K562 (cell line): ENCODE measurements around the gene ENO2. TPM values are rescaled to one million over a fixed set of nuclear protein-coding genes. Genes with fewer than 3 reads are reported as not detected.

Experiments used
- CBX8 ChIP-seq: fragments of 200-600 bp; sonication (generic); IDR thresholded peaks from 2 replicates; pipeline ENCODE4 v1.6.1; 2012; ENCODE audit warnings: borderline replicate concordance, mixed run types, low read depth, mild to moderate bottlenecking, moderate library complexity, mixed read lengths, low read length, control low read depth, inconsistent platforms; ENCODE audit not compliant: poor library complexity, severe bottlenecking; ENCODE audit errors: extremely low read depth
- EHMT2 ChIP-seq: fragments of 450-650 bp; IDR thresholded peaks from 2 replicates; pipeline ENCODE4 v1.6.1; 2018; ENCODE audit warnings: antibody characterized with exemption
- ELF4 ChIP-seq: fragments of 450-650 bp; formaldehyde crosslinking; IDR thresholded peaks from 2 replicates; pipeline ENCODE4 v1.4.0; 2022; ENCODE audit warnings: missing genetic modification characterization
- HCFC1 ChIP-seq: IDR thresholded peaks from 2 replicates; pipeline ENCODE4 v1.6.1; 2012; ENCODE audit warnings: low read depth, low read length, improper control_type of control experiment
- HDAC8 ChIP-seq: fragments of 450-650 bp; IDR thresholded peaks from 2 replicates; pipeline ENCODE4 v1.6.1; 2016; ENCODE audit warnings: mild to moderate bottlenecking, missing genetic modification characterization, moderate library complexity, missing compliant biosample characterization
- ILK ChIP-seq: fragments of 450-650 bp; IDR thresholded peaks from 2 replicates; pipeline ENCODE4 v1.6.1; 2016; ENCODE audit warnings: missing genetic modification characterization, low read depth, mild to moderate bottlenecking, missing compliant biosample characterization, moderate library complexity, borderline replicate concordance
- MAFK ChIP-seq: IDR thresholded peaks from 2 replicates; pipeline ENCODE4 v1.6.1; 2011; ENCODE audit warnings: low read length, improper control_type of control experiment
- MECOM ChIP-seq: fragments of 250-450 bp; sonication (Bioruptor Pico); IDR thresholded peaks from 2 replicates; pipeline ENCODE4 v1.8.0; 2022; ENCODE audit warnings: inconsistent platforms
- MEF2A ChIP-seq: IDR thresholded peaks from 2 replicates; pipeline ENCODE4 v1.6.1; 2011; ENCODE audit warnings: low read depth, mild to moderate bottlenecking, low read length, moderate library complexity; ENCODE audit not compliant: control insufficient read depth
- PCBP2 ChIP-seq: fragments of 200-400 bp; formaldehyde crosslinking; IDR thresholded peaks from 2 replicates; pipeline ENCODE4 v1.6.1; 2018; ENCODE audit warnings: low read length, low read depth, mild to moderate bottlenecking, moderate library complexity; ENCODE audit not compliant: poor library complexity, severe bottlenecking
- POLR2G ChIP-seq: fragments of 200-400 bp; formaldehyde crosslinking; IDR thresholded peaks from 2 replicates; pipeline ENCODE4 v1.6.1; 2017; ENCODE audit warnings: low read depth, mild to moderate bottlenecking, antibody characterized with exemption, low read length, moderate library complexity
- RBFOX2 ChIP-seq: fragments of 200-400 bp; formaldehyde crosslinking; IDR thresholded peaks from 2 replicates; pipeline ENCODE4 v1.6.1; 2017; ENCODE audit warnings: low read depth, mild to moderate bottlenecking, low read length, moderate library complexity
- SLC30A9 ChIP-seq: fragments of 250-450 bp; sonication (Bioruptor Pico); IDR thresholded peaks from 2 replicates; pipeline ENCODE4 v1.8.0; 2022; ENCODE audit warnings: mild to moderate bottlenecking, moderate library complexity
- ZNF143 ChIP-seq: sonication (generic); formaldehyde crosslinking; IDR thresholded peaks from 2 replicates; pipeline ENCODE4 v1.9.0; 2022; ENCODE audit warnings: mild to moderate bottlenecking, missing genetic modification reagents
- polyA plus RNA-seq, 8 experiments: library from polyadenylated mRNA; depleted of rRNA in 4 of 8; stranded (reverse) in 5 of 8; unstranded in 3 of 8; fragments of >200 nt; fragmentation: Nextera tagmentation in 2 of 8; fragmentation: Illumina TruSeq in 1 of 8; extraction: Ambion mirVana in 2 of 8; extraction: Trizol in 1 of 8; gene quantifications; 2 replicates each; pipeline versions ENCODE4 v1.2.1 to v1.2.3, GENCODE V29; 2011 to 2014; ENCODE audit warnings: inconsistent platforms in 1 of 8, missing spikeins in 1 of 8
- total RNA-seq, 7 experiments: library from RNA; depleted of rRNA in 6 of 7; stranded (reverse); fragments of >200 nt in 6 of 7; fragmentation: Illumina TruSeq in 2 of 7; extraction: Trizol in 2 of 7; gene quantifications; 2 replicates each; pipeline versions ENCODE4 v1.2.1 to v1.2.3, GENCODE V29; 2011 to 2021; ENCODE audit warnings: low replicate concordance in 1 of 7
- TF ChIP-seq, protein P1 (sequence below): sonication (generic); formaldehyde crosslinking; IDR thresholded peaks from 2 replicates; pipeline ENCODE4 v1.8.0; 2022; ENCODE audit warnings: missing genetic modification reagents, mild to moderate bottlenecking, moderate library complexity, borderline replicate concordance
- TF ChIP-seq, protein P2 (sequence below), 2 experiments: IDR thresholded peaks; 2 replicates each; pipeline ENCODE4 v1.6.1; 2011; ENCODE audit warnings: borderline replicate concordance in 1 of 2, control low read depth in 1 of 2, low read depth in 1 of 2, low read length in 1 of 2, mild to moderate bottlenecking in 1 of 2, mixed read lengths in 1 of 2, moderate library complexity in 1 of 2; ENCODE audit not compliant: insufficient read depth in 1 of 2, insufficient read length in 1 of 2, poor library complexity in 1 of 2, severe bottlenecking in 1 of 2; ENCODE audit errors: extremely low read depth in 1 of 2
- TF ChIP-seq, protein P3 (sequence below): fragments of 200-400 bp; formaldehyde crosslinking; IDR thresholded peaks from 2 replicates; pipeline ENCODE4 v1.6.1; 2017; ENCODE audit warnings: mild to moderate bottlenecking, low read depth, low read length, moderate library complexity
- TF ChIP-seq, protein P4 (sequence below): fragments of 250-450 bp; sonication (Bioruptor Pico); IDR thresholded peaks from 2 replicates; pipeline ENCODE4 v1.5.0; 2021; ENCODE audit warnings: mild to moderate bottlenecking, moderate library complexity

ENO2 gene
- total and polyA plus RNA-seq, 9 of the 15 experiments (the other 6 are each of a cell fraction or from before 2014, with no cell fraction given) = 10.9 to 43.3 (median 21.0) TPM

DNA sequence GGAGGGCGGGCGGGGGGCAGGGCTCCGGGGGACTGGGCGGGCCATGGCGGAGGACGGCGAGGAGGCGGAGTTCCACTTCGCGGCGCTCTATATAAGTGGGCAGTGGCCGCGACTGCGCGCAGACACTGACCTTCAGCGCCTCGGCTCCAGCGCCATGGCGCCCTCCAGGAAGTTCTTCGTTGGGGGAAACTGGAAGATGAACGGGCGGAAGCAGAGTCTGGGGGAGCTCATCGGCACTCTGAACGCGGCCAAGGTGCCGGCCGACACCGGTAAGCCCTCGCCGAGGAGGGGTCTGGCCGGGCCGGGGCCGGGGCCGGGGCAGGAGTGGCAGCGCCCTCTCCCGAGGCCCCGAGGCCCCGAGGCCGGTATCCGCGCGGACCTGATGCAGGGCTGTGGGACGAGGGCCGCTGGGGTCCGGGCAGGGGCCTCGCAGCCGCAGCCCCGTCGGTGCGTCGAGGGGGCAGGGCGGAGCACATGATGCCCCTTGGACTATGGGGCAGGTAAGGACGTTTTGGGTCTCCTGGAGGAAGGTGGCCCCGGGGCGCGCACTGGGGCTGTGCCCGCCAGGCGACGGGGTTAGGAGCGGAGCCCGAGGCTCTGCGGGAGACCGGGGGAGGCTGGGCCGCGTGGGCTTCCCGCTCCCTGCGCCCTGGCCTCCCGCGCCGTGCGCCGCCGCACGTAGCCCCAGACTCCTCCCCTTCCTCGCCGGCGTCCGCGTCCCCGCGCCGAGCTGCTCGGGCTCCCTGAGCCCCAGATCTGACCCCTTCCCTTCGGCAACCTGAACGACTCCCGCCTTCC lies 46.8 kb upstream of the ENO2 start, which contains the start of gene TPI1 (continued):
- TF ChIP-seq, protein P1, sequence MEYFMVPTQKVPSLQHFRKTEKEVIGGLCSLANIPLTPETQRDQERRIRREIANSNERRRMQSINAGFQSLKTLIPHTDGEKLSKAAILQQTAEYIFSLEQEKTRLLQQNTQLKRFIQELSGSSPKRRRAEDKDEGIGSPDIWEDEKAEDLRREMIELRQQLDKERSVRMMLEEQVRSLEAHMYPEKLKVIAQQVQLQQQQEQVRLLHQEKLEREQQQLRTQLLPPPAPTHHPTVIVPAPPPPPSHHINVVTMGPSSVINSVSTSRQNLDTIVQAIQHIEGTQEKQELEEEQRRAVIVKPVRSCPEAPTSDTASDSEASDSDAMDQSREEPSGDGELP (CRISPR knock-in tag) = no peak
- TF ChIP-seq MECOM (CRISPR knock-in tag) (no peak), CBX8 (no peak), RBFOX2 (peak; percentile 88), MAFK (no peak), ELF4 (CRISPR knock-in tag) (no peak), HDAC8 (tag) (no peak), ZNF143 (CRISPR knock-in tag) (no peak), EHMT2 (no peak), MEF2A (no peak), HCFC1 (no peak), PCBP2 (peak; percentile 43), POLR2G (peak; percentile 94), ILK (tag) (no peak), SLC30A9 (CRISPR knock-in tag) (no peak)
- TF ChIP-seq, protein P2, sequence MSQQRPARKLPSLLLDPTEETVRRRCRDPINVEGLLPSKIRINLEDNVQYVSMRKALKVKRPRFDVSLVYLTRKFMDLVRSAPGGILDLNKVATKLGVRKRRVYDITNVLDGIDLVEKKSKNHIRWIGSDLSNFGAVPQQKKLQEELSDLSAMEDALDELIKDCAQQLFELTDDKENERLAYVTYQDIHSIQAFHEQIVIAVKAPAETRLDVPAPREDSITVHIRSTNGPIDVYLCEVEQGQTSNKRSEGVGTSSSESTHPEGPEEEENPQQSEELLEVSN (IDR thresholded peaks at IDR 0.05; ENCODE audit: borderline replicate concordance in 1 of 2, extremely low read depth in 1 of 2, insufficient read depth in 1 of 2, insufficient read length in 1 of 2, low read depth in 1 of 2, low read length in 1 of 2, poor library complexity in 1 of 2, severe bottlenecking in 1 of 2) = peak; percentile 82 to 90
- TF ChIP-seq, protein P3, sequence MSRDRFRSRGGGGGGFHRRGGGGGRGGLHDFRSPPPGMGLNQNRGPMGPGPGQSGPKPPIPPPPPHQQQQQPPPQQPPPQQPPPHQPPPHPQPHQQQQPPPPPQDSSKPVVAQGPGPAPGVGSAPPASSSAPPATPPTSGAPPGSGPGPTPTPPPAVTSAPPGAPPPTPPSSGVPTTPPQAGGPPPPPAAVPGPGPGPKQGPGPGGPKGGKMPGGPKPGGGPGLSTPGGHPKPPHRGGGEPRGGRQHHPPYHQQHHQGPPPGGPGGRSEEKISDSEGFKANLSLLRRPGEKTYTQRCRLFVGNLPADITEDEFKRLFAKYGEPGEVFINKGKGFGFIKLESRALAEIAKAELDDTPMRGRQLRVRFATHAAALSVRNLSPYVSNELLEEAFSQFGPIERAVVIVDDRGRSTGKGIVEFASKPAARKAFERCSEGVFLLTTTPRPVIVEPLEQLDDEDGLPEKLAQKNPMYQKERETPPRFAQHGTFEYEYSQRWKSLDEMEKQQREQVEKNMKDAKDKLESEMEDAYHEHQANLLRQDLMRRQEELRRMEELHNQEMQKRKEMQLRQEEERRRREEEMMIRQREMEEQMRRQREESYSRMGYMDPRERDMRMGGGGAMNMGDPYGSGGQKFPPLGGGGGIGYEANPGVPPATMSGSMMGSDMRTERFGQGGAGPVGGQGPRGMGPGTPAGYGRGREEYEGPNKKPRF = no peak
- TF ChIP-seq, protein P4, sequence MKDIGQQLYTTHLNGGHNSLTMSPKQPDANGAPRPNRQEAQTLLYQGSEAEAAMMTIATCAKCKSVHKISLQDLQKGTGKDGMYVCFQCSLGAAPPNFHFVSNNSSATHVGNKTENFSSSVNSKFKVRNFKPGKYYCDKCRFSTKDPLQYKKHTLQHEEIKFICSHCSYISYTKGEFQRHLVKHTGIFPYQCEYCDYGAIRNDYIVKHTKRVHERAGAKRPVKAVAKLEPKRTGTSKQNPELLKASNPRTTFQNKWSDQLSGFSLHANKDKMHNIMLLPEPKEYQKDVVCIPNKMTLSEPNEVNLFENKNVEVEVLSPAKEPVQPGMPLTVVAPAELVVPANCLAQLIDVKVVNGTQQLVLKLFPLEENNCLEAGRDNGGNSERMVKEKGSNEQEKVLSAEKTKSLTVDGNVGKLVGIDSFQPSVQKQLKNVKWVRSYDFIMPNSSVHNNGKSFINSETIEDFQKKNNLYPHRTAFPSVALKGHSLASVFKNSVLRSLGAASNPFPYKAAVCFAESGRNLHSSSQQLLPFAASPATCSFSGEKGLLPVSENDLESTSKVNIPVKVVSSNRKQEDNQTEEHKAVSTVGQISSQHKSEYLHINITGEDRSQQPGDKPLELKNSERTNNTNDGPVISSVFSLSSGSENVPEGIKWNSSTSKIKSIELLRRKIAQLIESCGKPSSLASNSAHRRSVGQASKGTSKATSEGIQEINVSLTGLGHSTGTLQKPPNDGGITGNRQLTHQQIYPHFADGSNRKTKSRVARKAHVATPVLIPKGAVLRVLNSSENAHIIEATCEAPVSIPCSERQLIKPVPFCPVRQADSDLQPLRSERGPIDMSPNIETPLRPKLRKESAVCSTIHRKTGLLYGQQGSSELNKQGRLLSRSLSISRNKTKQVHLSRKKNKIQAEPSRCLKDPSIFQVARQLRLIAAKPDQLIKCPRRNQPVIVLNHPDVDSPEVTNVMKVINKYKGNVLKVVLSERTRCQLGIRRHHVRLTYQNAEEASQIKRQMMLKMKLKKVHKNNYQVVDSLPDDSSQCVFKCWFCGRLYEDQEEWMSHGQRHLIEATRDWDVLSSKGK (CRISPR knock-in tag) = no peak
